ENCODE results near the gene SMIM27. TPM values are rescaled to one million over a fixed set of nuclear protein-coding genes. Genes with fewer than 3 reads are reported as not detected.
"Not testable (repeated sequence)": the region's sequence is repeated elsewhere in the genome, so short reads cannot be mapped to it uniquely, and the experiment has no call there.

The SMIM27 gene
- total RNA-seq, 1 donor from 2014 or later = not detected

- TF ChIP-seq CTCF (IDR thresholded peaks at IDR 0.05) (no peak), POLR2A (IDR thresholded peaks at IDR 0.05) (no peak), POLR2AphosphoS5 (IDR thresholded peaks at IDR 0.05; ENCODE audit: insufficient read depth in 1 of 2, low read depth in 1 of 2) (no peak)
- Histone ChIP-seq H3K27ac (peak overlapping the region; percentile 91), H3K9me3 (no peaks in the 10 kb centered on the region), H3K36me3 (peaks cover 0 to 3% of the 10 kb centered on the region in 2 donors), H3K27me3 (no peaks in the 10 kb centered on the region), H3K4me3 (peak overlapping the region; percentile 63 to 65), H3K4me1 (peaks cover 37% of the 10 kb centered on the region)
- intact Hi-C loops (cut with DNase I) = no loop called here
- DNase-seq (ENCODE audit: extremely low spot score in 2 of 2) = no peak
These were observed 25.4 kb upstream of the SMIM27 start for GRCh38 chr9:32526707-32527048.

- H3K36me3 ChIP-seq = peaks cover 0 to 3% of the 10 kb centered on the region in 2 donors
- DNase-seq (ENCODE audit: extremely low spot score in 2 of 2) = no peak
- no peak overlapping the region for H3K27ac ChIP-seq
- no peaks in the 10 kb centered on the region for H3K9me3 ChIP-seq
- H3K27me3 ChIP-seq = no peaks in the 10 kb centered on the region
- H3K4me3 ChIP-seq = no peak overlapping the region
- intact Hi-C loops (cut with DNase I) = no loop called here
- TF ChIP-seq POLR2A (IDR thresholded peaks at IDR 0.05) = no peak
- no peak for TF ChIP-seq CTCF (IDR thresholded peaks at IDR 0.05)
- no peak for TF ChIP-seq POLR2AphosphoS5 (IDR thresholded peaks at IDR 0.05; ENCODE audit: insufficient read depth in 1 of 2, low read depth in 1 of 2)
- no peaks in the 10 kb centered on the region for H3K4me1 ChIP-seq
These were observed 18.8 kb upstream of the SMIM27 start for GRCh38 chr9:32533336-32533735.

DNA sequence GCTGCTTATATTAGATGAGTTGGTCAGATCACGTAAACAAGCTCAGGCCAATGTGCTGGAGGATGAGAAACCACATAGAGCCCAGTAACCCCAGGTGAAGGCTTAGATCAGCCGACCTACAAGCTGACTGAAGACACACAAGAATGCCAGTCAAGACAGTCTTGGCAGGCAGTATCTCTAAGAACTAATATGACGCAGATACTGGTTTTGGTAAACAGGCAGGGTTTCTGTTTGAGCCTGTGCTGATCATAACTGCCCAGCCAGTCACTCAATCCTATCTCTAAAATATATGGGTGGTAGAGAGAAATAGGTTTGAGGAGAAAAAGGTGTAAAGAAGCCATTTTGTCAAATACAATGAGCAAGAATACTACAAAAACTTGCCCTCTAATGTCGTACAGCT lies 18.3 kb upstream of the SMIM27 start:
- intact Hi-C loops (cut with DNase I) = no loop called here
- H3K27me3 ChIP-seq = no peaks in the 10 kb centered on the region
- TF ChIP-seq POLR2AphosphoS5 (IDR thresholded peaks at IDR 0.05; ENCODE audit: insufficient read depth in 1 of 2, low read depth in 1 of 2) (no peak), CTCF (IDR thresholded peaks at IDR 0.05) (no peak), POLR2A (IDR thresholded peaks at IDR 0.05) (no peak)

DNA sequence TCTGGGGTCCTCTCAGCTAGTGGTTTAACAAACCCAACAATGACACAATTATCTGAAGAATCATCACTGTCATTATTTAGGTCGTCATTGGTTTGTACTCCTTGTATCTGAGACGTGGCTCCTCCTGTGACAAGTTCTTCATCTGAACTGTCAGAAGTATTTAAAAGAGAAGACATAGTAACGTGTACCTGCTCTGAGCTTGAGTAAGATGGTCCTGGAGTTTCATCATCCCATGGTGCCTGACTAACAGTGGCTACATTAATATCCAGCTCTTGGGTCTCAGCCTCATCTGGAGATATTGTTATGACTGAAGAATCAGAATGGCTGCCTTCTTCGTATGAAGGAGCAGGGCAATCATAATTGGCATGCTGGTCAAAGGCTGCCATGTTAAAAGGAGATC lies 9.1 kb upstream of the SMIM27 start:
- intact Hi-C loops (cut with DNase I) = no loop called here
- TF ChIP-seq POLR2AphosphoS5 (IDR thresholded peaks at IDR 0.05; ENCODE audit: insufficient read depth in 1 of 2, low read depth in 1 of 2) (no peak), POLR2A (IDR thresholded peaks at IDR 0.05) (no peak), CTCF (IDR thresholded peaks at IDR 0.05) (no peak)

More for the DNA sequence above, 18.3 kb upstream of the SMIM27 start:
- no peak for DNase-seq (ENCODE audit: extremely low spot score in 2 of 2)
- Histone ChIP-seq H3K9me3 (no peaks in the 10 kb centered on the region), H3K4me1 (no peaks in the 10 kb centered on the region), H3K27ac (no peak overlapping the region), H3K36me3 (peaks cover 0 to 3% of the 10 kb centered on the region in 2 donors), H3K4me3 (no peak overlapping the region)

DNA sequence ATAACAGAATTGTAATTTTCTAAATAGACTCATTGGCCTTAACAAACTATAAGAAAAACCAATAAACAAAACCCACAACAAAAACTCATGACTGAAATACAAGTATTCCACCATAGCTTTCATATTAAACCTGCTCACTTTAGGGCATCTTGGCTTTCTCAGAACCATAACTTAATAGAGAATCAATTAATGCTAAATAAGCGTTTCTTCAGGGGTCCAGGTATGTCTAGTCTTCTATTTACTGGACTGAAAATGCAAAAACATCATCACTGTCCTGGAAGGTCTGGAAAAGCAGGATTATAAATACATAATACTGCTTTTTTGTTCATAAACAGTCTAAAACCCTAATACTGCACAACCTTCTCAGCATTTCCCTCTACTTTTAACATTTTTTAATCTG lies 6.2 kb upstream of the SMIM27 start:
- H3K27ac ChIP-seq = no peak overlapping the region
- H3K4me3 ChIP-seq = no peak overlapping the region
- DNase-seq (ENCODE audit: extremely low spot score in 2 of 2) = no peak
- no peak for TF ChIP-seq POLR2A (IDR thresholded peaks at IDR 0.05)
- TF ChIP-seq CTCF (IDR thresholded peaks at IDR 0.05) = no peak
- TF ChIP-seq POLR2AphosphoS5 (IDR thresholded peaks at IDR 0.05; ENCODE audit: insufficient read depth in 1 of 2, low read depth in 1 of 2) = no peak
- H3K36me3 ChIP-seq = peaks cover 0 to 22% of the 10 kb centered on the region in 2 donors
- H3K4me1 ChIP-seq = peaks cover 40% of the 10 kb centered on the region
- no peaks in the 10 kb centered on the region for H3K27me3 ChIP-seq
- intact Hi-C loops (cut with DNase I) = no loop called here
- no peaks in the 10 kb centered on the region for H3K9me3 ChIP-seq

More for the DNA sequence above, 9.1 kb upstream of the SMIM27 start:
- Histone ChIP-seq H3K27me3 (no peaks in the 10 kb centered on the region), H3K9me3 (no peaks in the 10 kb centered on the region), H3K4me3 (no peak overlapping the region), H3K36me3 (peaks cover 0 to 22% of the 10 kb centered on the region in 2 donors), H3K4me1 (peaks cover 16% of the 10 kb centered on the region), H3K27ac (no peak overlapping the region)
- no peak for DNase-seq (ENCODE audit: extremely low spot score in 2 of 2)

DNA sequence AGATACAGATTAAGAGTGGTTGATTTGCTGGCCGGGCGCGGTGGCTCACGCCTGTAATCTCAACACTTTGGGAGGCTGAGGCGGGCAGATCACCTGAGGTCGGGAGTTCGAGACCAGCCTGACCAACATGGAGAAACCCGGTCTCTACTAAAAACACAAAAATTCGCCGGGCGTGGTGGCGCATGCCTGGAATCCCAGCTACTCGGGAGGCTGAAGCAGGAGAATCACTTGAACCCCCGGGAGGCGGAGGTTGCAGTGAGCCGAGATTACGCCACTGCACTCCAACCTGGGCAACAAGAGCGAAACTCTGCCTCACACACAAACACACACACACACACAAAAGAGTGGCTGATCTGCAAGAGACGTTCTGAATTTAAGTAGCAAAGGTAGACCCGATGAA lies 3.9 kb upstream of the SMIM27 start:
- H3K9me3 ChIP-seq; intact Hi-C loops (cut with DNase I); DNase-seq (ENCODE audit: extremely low spot score in 2 of 2); H3K4me3 ChIP-seq; H3K36me3 ChIP-seq; H3K27ac ChIP-seq; H3K27me3 ChIP-seq: not testable (repeated sequence)
- H3K4me1 ChIP-seq = peaks cover 45% of the 10 kb centered on the region

Data from vagina (tissue), 2 donors.